ENCODE measurements around the gene AQP6.

Gene AQP6

GRCh38 chr12:49955899-49956662, 16.7 kb upstream of the AQP6 start:
- in situ Hi-C loops (cut with MboI; ENCODE audit: low sequenced_read_pairs) = no loop called here

DNA sequence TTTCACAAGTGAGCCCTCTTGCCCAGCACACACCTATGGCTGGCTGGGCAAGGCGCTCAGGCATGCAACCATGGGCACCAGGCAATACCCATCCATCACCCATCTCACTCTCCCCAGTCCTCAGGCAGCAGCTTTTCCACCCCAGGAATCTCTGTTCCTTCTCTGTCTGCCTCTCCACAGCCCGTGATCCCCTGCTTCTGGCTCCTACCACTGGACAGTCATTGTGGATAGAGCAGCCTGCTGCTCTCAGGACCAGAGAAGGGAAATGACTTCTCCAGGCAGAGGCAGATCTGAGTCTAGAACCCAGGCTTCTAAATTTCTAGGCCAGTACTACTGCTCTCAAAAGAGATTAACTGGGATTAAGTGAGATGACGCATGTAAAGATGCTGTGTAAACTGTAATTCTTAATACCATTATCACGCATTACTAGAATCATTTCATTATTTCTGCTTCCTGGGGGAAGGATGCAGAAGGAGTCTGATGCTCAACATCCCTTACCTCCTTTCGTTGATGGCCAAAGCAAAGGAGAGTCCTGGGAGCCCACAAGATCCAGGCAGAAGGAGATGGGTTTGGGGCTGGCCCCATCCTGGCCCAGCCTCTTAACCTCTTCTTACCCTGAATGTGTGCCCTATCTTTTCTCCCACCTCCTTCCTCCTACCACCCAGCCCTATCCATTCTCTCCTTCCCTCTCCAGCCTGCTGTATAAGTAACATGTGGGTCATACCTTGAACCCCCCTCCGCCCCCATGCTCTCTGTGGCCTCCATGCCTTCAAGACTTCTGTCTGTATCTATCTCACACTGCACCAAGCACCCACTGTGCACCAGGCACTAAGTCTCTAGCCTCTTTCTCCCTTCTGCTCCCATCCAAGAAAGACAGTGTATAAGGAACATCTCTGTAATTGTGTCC, 15.8 kb upstream of the AQP6 start:
- in situ Hi-C loops (cut with MboI; ENCODE audit: low sequenced_read_pairs) = no loop called here

- in situ Hi-C loops (cut with MboI; ENCODE audit: low sequenced_read_pairs) = no loop called here
Measured at GRCh38 chr12:49957570-49957967, 15.2 kb upstream of the AQP6 start.

DNA sequence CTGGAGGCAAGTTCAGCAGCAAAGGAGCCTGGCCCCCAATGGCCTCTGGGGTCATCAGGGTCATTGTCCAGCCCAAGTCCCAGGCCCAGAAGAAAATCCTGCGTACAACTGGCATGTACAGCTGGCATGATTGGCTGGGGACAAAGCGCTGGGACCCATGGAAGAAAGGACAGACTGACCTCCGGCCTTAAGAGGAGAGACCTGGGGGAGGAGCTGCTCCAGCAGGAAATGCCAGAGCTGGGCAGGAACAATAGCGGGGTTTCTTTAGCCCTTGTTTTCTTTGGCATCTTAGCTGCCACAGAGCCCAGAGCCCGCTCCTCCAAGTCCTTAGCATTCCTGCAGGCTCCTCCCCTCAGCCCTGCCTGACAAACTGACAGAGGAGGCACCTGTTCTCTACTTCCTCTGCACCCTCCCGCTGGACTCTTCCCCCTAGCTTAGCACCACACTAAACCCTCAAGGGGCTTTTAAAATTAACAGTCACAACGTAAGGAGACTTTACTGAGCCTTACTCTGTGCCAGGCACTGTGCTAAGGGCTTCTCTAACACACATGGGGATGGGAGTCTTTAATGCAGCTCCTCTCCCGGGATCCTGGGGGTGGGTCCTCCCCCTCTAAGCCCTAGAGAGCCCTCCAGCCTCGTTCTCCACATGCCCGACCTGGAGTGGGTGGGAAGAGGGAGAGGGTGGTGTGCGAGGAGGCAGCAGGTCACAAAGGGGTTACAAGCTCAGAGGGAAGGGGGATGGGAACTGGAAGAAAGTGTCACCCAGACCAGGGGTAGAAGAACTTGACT, 12.9 kb upstream of the AQP6 start:
- in situ Hi-C loops (cut with MboI; ENCODE audit: low sequenced_read_pairs) = no loop called here

DNA sequence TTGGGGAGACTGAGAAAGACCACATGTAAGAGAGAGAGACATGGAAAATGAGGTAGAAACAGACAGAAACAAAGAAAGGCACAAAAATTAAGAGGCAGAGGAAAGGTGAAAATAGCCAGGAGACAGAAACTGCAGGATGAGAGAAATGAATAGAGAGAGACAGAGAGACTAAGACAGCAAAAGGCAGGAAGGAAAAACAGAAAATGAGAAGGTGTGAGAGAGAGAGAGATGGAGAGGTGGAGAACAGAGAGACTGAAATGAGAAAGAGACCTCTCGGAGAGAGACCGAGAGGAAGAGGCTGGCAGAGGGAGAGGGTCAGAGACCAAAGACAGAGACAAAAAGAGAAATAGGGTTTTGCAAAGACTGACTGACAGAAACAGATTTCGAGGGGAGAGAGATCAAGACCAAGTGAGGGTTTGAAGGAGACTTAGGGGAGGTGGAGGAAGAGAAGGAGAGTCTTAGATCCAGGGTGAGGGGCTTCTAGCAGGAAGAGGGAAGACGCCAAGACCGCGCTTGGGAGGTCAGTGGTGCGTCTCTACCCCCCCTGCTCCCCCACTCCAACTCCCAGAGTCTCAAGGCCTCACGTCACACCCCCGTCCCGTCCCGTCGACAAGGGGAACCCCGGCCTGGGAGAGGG, 12.2 kb upstream of the AQP6 start:
- in situ Hi-C loops (cut with MboI; ENCODE audit: low sequenced_read_pairs) = no loop called here

- in situ Hi-C loops (cut with MboI; ENCODE audit: low sequenced_read_pairs) = no loop called here
Measured at GRCh38 chr12:49961111-49961922, 11.4 kb upstream of the AQP6 start, which contains the start of gene AQP5. TSS of gene AQP5 (plus strand) at chr12:49961872. CDS start at chr12:49962018, 146 bp downstream.

- in situ Hi-C loops (cut with MboI; ENCODE audit: low sequenced_read_pairs) = no loop called here
Measured at GRCh38 chr12:49961993-49962764, 10.6 kb upstream of the AQP6 start.

GRCh38 chr12:49962861-49963765, 9.6 kb upstream of the AQP6 start:
- in situ Hi-C loops (cut with MboI; ENCODE audit: low sequenced_read_pairs) = no loop called here

DNA sequence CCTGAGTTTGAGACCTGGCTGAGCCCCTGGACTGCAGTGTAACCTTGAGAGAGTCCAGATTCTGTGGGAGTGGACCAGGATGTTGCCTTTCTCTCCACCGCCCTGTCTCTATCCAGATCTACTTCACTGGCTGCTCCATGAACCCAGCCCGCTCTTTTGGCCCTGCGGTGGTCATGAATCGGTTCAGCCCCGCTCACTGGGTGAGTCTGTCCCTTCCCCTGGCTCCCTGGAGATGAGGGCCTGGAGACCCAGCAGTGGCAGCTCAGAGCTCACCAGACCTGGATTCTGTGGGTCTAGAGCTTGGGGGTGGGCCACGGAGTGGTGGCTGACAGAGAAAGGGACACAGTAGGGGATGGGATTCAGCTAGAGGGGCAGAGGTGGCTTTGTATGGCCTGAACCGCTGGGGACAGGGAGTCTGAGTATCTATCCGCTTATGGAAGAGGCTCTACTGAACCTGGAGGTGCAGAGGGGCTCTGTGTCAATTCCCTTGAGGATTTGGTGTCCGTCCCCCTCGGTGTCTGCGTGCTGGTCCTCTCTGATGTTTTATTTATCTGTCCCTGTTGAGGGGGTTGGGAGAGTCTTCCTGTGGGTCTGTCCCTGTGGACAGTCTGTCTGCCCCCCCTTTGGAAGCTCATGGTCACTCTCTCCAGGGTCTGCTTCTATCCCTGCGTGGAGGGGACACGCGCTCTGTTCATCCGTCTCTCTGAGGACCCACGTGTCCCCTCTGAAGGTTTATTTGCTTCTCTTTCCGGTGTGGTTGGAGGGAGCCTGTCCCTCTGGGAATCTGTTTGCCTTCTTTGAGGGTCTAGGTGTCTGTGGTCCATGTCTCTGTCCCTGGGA, 8.6 kb upstream of the AQP6 start:
- in situ Hi-C loops (cut with MboI; ENCODE audit: low sequenced_read_pairs) = no loop called here

- in situ Hi-C loops (cut with MboI; ENCODE audit: low sequenced_read_pairs) = no loop called here
Measured at GRCh38 chr12:49964849-49965624, 7.7 kb upstream of the AQP6 start.

GRCh38 chr12:49965836-49966235, 6.9 kb upstream of the AQP6 start:
- in situ Hi-C loops (cut with MboI; ENCODE audit: low sequenced_read_pairs) = no loop called here

GRCh38 chr12:49966511-49967041, 6.2 kb upstream of the AQP6 start:
- in situ Hi-C loops (cut with MboI; ENCODE audit: low sequenced_read_pairs) = no loop called here

DNA sequence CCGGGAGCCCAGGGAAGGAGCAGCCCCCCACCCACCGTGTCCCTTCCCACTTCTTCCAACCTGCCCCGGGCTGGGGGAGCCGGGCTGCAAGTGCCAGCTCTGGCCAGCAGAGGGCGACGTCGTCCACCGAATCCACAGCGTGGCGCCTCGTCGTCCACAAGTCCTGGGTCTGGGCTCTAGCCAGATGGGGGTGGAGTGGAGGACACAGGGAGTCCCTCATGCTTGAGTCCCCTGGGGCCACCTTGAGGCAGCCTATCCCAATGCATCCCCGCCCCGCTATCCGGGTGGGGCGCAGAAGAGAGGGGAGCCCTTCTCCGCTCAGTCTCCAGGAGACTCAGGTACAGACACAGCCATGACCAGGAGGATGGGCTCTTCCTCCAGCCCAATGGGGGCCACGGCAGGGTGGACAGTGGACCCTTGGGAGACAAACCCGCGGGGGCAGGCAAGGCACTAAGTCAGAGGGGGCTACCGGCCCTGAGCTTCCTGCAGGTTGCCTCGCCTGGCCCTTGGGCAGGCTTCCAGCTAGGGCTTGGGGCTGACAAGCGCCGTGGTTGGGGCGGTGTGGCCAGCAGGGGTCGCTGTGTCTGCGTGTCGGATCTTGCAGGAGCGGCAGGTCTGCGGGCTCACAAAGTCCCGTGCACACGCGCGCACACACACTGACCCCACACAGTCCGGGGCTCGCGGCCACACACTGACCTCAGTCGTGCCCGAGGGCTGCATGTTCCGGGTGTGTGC, 5.5 kb upstream of the AQP6 start:
- in situ Hi-C loops (cut with MboI; ENCODE audit: low sequenced_read_pairs) = no loop called here

DNA sequence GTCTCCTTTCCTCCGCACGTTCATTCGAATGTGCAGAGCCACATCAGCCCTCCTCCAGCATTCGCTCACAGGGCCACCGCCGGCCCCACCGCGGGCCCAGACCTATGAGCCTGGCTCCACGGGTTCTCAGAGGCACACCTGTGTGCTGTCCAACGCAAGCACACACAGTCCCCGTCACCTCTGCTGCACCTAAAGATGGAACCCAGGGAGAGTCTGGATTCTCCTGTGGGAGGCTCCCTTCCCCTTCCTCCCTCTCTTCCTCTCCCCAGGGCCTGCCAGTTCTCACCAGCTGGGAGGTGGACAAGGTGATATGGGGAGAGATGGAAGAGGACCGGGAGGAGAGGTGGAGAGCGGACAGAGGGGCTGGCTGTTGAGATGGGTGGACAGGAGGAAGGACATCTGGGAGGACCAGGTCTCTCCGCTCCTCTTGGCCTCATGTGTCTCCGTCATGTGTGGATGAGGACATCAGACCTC, 4.9 kb upstream of the AQP6 start:
- in situ Hi-C loops (cut with MboI; ENCODE audit: low sequenced_read_pairs) = no loop called here

- in situ Hi-C loops (cut with MboI; ENCODE audit: low sequenced_read_pairs) = no loop called here
Measured at GRCh38 chr12:49968471-49968870, 4.3 kb upstream of the AQP6 start.
